HG03457 (cell line): ENCODE measurements around the gene MMUT.
"Not testable (repeated sequence)": the region's sequence is repeated elsewhere in the genome, so short reads cannot be mapped to it uniquely, and the experiment has no call there.

Experiments
- ATAC-seq: cut with Tn5 transposase; IDR thresholded peaks from one replicate; pipeline ENCODE4 v1.9.1; 2021; ENCODE audit warnings: moderate number of reproducible peaks; ENCODE audit not compliant: unreplicated experiment

The MMUT gene

GRCh38 chr6:49430187-49430586 is 32.9 kb downstream of the MMUT start:
- ATAC-seq: no peak

DNA sequence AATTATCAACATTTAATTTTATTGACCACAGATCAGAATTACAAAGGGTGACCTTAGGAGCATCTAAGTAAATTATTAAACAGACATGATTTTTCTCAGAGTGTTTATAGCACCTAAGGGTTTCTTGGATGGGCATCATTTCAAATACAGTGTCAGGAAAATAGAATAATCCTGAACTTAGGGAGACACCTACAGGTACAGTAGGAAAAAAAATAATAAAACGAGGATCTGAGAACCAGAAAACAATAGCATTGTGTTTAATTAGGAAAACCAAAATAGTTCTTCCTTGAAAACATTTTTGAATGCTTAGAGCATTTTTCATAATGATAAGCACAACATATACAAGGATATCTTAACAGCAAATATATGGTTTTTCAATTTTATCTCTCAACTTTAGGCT is 39.2 kb downstream of the MMUT start:
- no peak for ATAC-seq

- ATAC-seq: no peak
Observed at GRCh38 chr6:49416195-49416594, 46.9 kb downstream of the MMUT start.

DNA sequence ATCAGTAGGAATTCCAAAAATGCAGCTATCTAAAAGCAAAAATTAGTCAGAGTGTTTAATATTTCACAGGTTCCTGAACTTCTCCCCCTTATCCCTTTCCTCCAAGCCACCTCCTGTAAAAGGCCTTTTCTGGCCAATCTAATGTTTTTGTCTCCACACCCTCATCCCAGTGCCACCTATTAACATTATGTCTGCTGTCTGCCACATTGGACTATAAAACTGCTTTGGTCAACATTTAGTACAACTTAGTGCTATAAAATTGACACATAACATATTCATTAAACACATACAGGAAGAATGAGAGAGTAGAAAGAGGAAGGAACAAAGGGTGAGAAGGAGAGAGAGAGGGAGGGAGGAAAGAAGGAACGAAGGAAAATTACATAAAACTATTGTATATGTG is 47.7 kb downstream of the MMUT start:
- no peak for ATAC-seq

GRCh38 chr6:49410564-49410963 is 52.5 kb downstream of the MMUT start:
- no peak for ATAC-seq

- ATAC-seq: peak; percentile 86
Observed at GRCh38 chr6:49409951-49410542, 53.0 kb downstream of the MMUT start.

DNA sequence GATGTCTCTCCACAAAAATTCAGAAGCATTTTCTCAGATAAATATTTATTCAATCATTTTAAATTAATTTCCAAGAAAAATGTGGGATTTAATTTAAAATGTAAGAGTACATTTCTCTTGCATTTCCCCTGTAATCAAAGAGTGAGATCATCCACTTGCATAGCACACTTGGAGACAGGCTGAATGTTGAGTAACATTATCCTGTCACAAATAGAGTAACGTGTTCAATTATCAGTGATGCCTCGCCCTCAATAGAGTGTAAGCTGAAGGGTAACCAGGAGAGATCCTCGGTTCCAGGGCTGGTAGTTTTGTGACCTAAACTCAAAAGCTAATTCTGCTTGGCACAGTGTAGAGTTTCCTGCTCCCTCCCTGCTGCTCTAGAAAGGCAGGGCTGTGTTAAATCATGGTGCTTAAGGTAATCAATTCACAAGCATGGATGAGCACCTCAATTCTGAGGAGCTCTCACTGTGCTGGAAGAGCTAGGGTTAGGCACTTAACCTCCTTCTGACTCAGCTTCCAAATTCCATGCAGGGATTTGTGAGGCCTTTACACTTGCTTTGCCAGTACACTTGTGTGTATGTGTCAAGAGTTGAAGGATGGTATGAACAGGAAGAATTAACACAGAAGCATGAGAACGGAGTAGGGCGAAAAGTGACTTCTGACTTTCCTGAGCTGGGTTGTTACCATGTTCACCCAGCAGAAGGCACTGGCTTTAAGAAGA is 56.6 kb downstream of the MMUT start:
- no peak for ATAC-seq

GRCh38 chr6:49401063-49401462 is 62.0 kb downstream of the MMUT start:
- no peak for ATAC-seq

DNA sequence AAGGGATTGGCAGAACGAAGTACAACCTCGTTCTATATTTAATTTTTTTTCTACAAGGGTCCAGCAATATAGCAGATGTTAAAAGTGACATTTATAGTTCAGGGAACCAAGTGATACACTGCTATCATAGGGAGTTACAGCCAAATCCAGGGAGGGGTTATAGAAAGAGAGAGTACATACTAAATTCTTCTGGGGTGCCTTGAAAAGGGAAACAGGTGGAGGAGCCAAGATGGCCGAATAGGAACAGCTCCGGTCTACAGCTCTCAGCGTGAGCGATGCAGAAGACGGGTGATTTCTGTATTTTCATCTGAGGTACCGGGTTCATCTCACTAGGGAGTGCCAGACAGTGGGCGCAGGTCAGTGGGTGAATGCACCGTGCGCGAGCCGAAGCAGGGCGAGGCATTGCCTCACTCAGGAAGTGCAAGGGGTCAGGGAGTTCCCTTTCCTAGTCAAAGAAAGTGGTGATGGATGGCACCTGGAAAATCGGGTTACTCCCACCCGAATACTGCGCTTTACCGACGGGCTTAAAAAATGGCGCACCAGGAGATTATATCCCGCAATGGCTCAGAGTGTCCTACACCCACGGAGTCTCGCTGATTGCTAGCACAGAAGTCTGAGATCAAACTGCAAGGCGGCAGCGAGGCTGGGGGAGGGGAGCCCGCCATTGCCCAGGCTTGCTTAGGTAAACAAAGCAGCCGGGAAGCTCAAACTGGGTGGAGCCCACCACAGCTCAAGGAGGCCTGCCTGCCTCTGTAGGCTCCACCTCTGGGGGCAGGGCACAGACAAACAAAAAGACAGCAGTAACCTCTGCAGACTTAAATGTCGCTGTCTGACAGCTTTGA is 76.2 kb downstream of the MMUT start:
- not testable (repeated sequence) for ATAC-seq

GRCh38 chr6:49384904-49385303 is 78.1 kb downstream of the MMUT start:
- ATAC-seq: no peak
